Fibroblast of skin of abdomen (primary cell): Measurements from ENCODE around the gene SFXN5.
"Not testable (repeated sequence)": the region's sequence is repeated elsewhere in the genome, so short reads cannot be mapped to it uniquely, and the experiment has no call there.

Experiments
- DNase-seq: peaks from one replicate; pipeline ENCODE4 v3.0.0-alpha.2; 2013

Gene SFXN5

GRCh38 chr2:72919414-72920317 lies 151.8 kb downstream of the SFXN5 start:
- DNase-seq, result no peak

- no peak for DNase-seq
These were observed 153.5 kb downstream of the SFXN5 start for GRCh38 chr2:72917877-72918553.

GRCh38 chr2:72917138-72917876 lies 154.2 kb downstream of the SFXN5 start, which contains the start of gene EMX1:
Gene EMX1 (plus strand): TSS chr2:72917519. CDS start chr2:72917853, 334 bp downstream.
- DNase-seq, result no peak

GRCh38 chr2:72916743-72917137 lies 154.8 kb downstream of the SFXN5 start:
- DNase-seq, result no peak

- DNase-seq, result no peak
These were observed 155.4 kb downstream of the SFXN5 start for GRCh38 chr2:72915907-72916742.

- no peak for DNase-seq
These were observed 156.1 kb downstream of the SFXN5 start for GRCh38 chr2:72915320-72915906.

- DNase-seq, result no peak
These were observed 156.8 kb downstream of the SFXN5 start for GRCh38 chr2:72914589-72915319.

- no peak for DNase-seq
These were observed 157.3 kb downstream of the SFXN5 start for GRCh38 chr2:72914206-72914559.

GRCh38 chr2:72913486-72914205 lies 157.9 kb downstream of the SFXN5 start:
- DNase-seq, result no peak

GRCh38 chr2:72911256-72911655 lies 160.3 kb downstream of the SFXN5 start:
- no peak for DNase-seq

GRCh38 chr2:72908741-72909140 lies 162.8 kb downstream of the SFXN5 start:
- no peak for DNase-seq

GRCh38 chr2:72907369-72907768 lies 164.1 kb downstream of the SFXN5 start:
- not testable (repeated sequence) for DNase-seq

GRCh38 chr2:72901426-72901825 lies 170.1 kb downstream of the SFXN5 start:
- no peak for DNase-seq

GRCh38 chr2:72900191-72900825 lies 171.2 kb downstream of the SFXN5 start:
- no peak for DNase-seq

GRCh38 chr2:72898585-72898906 lies 173.0 kb downstream of the SFXN5 start:
- no peak for DNase-seq

GRCh38 chr2:72897785-72898584 lies 173.5 kb downstream of the SFXN5 start:
- no peak for DNase-seq

GRCh38 chr2:72896446-72896845 lies 175.1 kb downstream of the SFXN5 start:
- DNase-seq, result peak; percentile 41

GRCh38 chr2:72895759-72896281 lies 175.7 kb downstream of the SFXN5 start:
- DNase-seq, result peak; percentile 61

- DNase-seq, result no peak
These were observed 176.4 kb downstream of the SFXN5 start for GRCh38 chr2:72895154-72895553.
